Peyer's patch (tissue), 4 donors: ENCODE data around the gene ZNF226. TPM values are rescaled to one million over a fixed set of nuclear protein-coding genes. Genes with fewer than 3 reads are reported as not detected.
A peak's percentile ranks its signal among the peaks of the same experiment; 100 is the strongest.
"Not testable (repeated sequence)": the region's sequence is repeated elsewhere in the genome, so short reads cannot be mapped to it uniquely, and the experiment has no call there.

Source experiments
- DNase-seq, 3 donors: peaks; one replicate each; pipeline ENCODE4 v3.0.0-alpha.2; 2017 to 2019
- H3K27ac ChIP-seq, 4 donors: fragments of 200-600 bp; sonication (generic); one replicate each; pipeline ENCODE4 v1.5.1; 2016 to 2019
- H3K27me3 ChIP-seq, 2 donors: fragments of 200-600 bp; sonication (generic); one replicate each; pipeline ENCODE4 v1.5.1; 2019
- H3K36me3 ChIP-seq, 3 donors: fragments of 200-600 bp; sonication (generic); one replicate each; pipeline ENCODE4 v1.5.1; 2016 to 2019
- H3K4me1 ChIP-seq, 4 donors: fragments of 200-600 bp; sonication (generic); one replicate each; pipeline ENCODE4 v1.5.1; 2016 to 2019
- H3K4me3 ChIP-seq, 4 donors: fragments of 200-600 bp; sonication (generic); 1 replicate in 3 of 4; 2 replicates in 1 of 4; pipeline ENCODE4 v1.5.1; 2016 to 2019; ENCODE audit warnings: mild to moderate bottlenecking in 1 of 4
- H3K9me3 ChIP-seq, 4 donors: fragments of 200-600 bp; sonication (generic); one replicate each; pipeline ENCODE4 v1.5.1; 2016 to 2019; ENCODE audit warnings: mild to moderate bottlenecking in 1 of 4
- POLR2A ChIP-seq, 2 donors: fragments of 450-650 bp; IDR thresholded peaks; one replicate each; pipeline ENCODE4 v1.5.1; 2017; ENCODE audit warnings: antibody characterized with exemption in 2 of 2, mild to moderate bottlenecking in 2 of 2, moderate library complexity in 2 of 2
- total RNA-seq, 4 donors: library from RNA; depleted of rRNA; stranded (reverse); fragments of >200 nt; gene quantifications; one replicate each; pipeline ENCODE4 v1.1.0, GENCODE V29; 2016
- TF ChIP-seq, protein P1 (sequence below), 6 experiments: fragments of 450-650 bp in 4 of 6; fragments of 200-600 bp in 2 of 6; sonication (generic) in 1 of 6; IDR thresholded peaks; one replicate each; pipeline ENCODE4 v1.5.1; 2017 to 2019; ENCODE audit warnings: antibody characterized with exemption in 6 of 6, mild to moderate bottlenecking in 3 of 6, moderate library complexity in 1 of 6

The ZNF226 gene
- total RNA-seq, 4 donors from 2014 or later, result 21.3 to 25.6 (median 23.2) TPM

DNA sequence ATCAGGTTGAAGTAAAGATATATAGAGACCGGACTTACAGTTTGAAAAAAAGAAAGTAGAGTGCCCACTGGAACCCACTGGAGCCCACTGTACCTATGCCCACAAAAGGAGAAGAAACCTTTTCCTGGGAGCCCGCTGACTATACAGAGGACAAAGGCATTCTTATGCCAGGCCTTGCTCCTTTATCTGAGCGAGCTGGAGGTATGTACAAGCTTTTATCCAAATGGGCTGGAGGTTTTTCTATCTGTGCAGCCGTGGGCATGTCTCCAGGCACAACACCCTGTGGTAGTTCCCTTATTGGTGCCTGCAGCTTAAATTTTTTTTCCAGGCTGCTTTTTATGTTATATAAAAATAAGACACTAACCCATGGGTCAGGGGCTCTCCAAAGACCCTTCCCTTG lies 15.1 kb upstream of the ZNF226 start:
- Histone ChIP-seq H3K36me3 (peaks cover 0 to 96% (median 2%) of the 10 kb centered on the region in 3 donors), H3K27me3 (no peaks in the 10 kb centered on the region), H3K4me1 (no peaks in the 10 kb centered on the region), H3K9me3 (peaks cover 0 to 14% (median 1%) of the 10 kb centered on the region in 4 donors), H3K4me3 (no peak overlapping the region), H3K27ac (no peak overlapping the region)
- DNase-seq, result no peak
- TF ChIP-seq, protein P1, sequence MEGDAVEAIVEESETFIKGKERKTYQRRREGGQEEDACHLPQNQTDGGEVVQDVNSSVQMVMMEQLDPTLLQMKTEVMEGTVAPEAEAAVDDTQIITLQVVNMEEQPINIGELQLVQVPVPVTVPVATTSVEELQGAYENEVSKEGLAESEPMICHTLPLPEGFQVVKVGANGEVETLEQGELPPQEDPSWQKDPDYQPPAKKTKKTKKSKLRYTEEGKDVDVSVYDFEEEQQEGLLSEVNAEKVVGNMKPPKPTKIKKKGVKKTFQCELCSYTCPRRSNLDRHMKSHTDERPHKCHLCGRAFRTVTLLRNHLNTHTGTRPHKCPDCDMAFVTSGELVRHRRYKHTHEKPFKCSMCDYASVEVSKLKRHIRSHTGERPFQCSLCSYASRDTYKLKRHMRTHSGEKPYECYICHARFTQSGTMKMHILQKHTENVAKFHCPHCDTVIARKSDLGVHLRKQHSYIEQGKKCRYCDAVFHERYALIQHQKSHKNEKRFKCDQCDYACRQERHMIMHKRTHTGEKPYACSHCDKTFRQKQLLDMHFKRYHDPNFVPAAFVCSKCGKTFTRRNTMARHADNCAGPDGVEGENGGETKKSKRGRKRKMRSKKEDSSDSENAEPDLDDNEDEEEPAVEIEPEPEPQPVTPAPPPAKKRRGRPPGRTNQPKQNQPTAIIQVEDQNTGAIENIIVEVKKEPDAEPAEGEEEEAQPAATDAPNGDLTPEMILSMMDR (IDR thresholded peaks at IDR 0.05), result no peak
- TF ChIP-seq POLR2A (IDR thresholded peaks at IDR 0.05), result no peak

DNA sequence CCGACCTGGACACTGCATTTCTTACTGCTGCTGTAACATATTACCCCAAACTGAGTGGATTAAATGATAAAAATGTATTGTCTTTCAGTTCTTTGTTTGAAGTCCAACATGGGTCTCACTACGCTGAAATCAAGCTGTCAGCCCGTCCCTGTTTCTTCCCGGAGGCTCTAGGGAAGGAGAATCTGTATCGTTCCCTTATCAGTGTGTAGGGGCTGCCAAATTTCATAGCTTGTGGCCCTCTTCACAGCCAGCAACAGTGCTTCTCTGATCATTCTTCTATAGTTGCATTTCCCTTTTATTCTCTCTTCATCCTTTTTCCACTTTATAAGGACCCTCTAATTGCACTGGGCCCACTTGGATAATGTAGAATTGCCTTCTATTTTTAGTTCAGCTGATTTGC lies 13.4 kb upstream of the ZNF226 start:
- peaks cover 0 to 31% (median 10%) of the 10 kb centered on the region in 4 donors for H3K9me3 ChIP-seq
- H3K27ac ChIP-seq, result no peak overlapping the region
- H3K36me3 ChIP-seq, result peaks cover 0 to 97% (median 8%) of the 10 kb centered on the region in 3 donors
- H3K4me3 ChIP-seq, result no peak overlapping the region
- DNase-seq, result no peak
- TF ChIP-seq, protein P1 (IDR thresholded peaks at IDR 0.05), result no peak
- TF ChIP-seq POLR2A (IDR thresholded peaks at IDR 0.05), result no peak
- no peaks in the 10 kb centered on the region for H3K4me1 ChIP-seq
- no peaks in the 10 kb centered on the region for H3K27me3 ChIP-seq

DNA sequence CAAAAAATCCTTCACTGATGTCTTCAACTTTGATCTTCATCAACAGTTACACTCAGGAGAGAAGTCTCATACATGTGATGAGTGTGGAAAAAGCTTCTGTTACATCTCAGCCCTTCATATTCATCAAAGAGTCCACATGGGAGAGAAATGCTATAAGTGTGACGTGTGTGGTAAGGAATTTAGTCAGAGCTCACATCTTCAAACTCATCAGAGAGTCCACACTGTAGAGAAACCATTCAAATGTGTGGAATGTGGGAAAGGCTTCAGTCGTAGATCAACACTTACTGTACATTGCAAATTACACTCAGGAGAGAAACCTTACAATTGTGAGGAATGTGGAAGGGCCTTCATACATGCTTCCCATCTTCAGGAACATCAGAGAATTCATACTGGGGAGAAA lies 8.4 kb upstream of the ZNF226 start:
- H3K4me1 ChIP-seq, result no peaks in the 10 kb centered on the region
- H3K9me3 ChIP-seq, result peaks cover 0 to 71% (median 21%) of the 10 kb centered on the region in 4 donors
- peaks cover 0 to 65% (median 5%) of the 10 kb centered on the region in 3 donors for H3K36me3 ChIP-seq
- H3K27ac ChIP-seq, result no peak overlapping the region
- TF ChIP-seq, protein P1 (IDR thresholded peaks at IDR 0.05), result no peak
- no peak for TF ChIP-seq POLR2A (IDR thresholded peaks at IDR 0.05)
- DNase-seq, result no peak
- no peak overlapping the region for H3K4me3 ChIP-seq
- H3K27me3 ChIP-seq, result no peaks in the 10 kb centered on the region

DNA sequence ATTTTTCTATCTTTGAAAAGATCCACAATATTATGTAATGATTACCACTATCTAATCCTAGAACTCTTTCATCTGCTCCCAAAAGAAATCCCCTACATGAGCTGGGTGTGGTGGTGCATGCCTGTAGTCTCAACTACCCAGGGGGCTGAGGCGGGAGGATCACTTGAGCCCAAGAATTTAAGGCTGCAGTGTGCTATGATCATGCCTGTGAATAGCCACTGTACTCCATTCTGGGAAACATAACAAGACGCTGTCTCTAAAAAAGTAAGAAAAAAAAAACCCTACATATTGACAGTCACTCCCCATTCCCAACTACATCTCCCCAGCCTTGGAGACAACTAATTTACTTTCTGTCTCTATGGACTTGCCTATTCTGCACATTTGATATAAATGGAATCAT lies 1.1 kb upstream of the ZNF226 start:
- Histone ChIP-seq H3K4me1 (peaks cover 0 to 15% (median 3%) of the 10 kb centered on the region in 4 donors), H3K4me3 (no peak overlapping the region), H3K27me3 (no peaks in the 10 kb centered on the region), H3K27ac (no peak overlapping the region), H3K36me3 (peaks cover 0 to 23% (median 0%) of the 10 kb centered on the region in 3 donors), H3K9me3 (peaks cover 0 to 37% (median 5%) of the 10 kb centered on the region in 4 donors)
- TF ChIP-seq, protein P1 (IDR thresholded peaks at IDR 0.05), result no peak
- no peak for TF ChIP-seq POLR2A (IDR thresholded peaks at IDR 0.05)
- no peak for DNase-seq

DNA sequence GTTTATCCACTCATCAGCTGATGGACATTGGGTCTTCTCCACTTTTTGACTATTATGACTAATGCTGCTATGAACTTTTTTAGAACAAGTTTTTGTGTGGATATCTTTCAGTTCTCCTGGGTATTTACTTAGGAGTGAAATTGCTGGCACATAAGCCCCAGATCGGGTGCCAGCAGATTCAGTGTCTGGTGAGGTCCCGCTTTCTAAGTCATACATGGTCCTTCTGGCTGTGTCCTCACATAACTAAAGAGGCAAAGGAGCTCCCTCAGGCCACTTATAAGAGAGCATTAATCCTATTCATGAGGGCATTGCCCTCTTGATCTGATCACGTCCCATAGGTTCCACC lies 600 bp upstream of the ZNF226 start:
- TF ChIP-seq POLR2A (IDR thresholded peaks at IDR 0.05), result no peak
- TF ChIP-seq, protein P1 (IDR thresholded peaks at IDR 0.05), result no peak
- peaks cover 0 to 27% (median 0%) of the 10 kb centered on the region in 3 donors for H3K36me3 ChIP-seq
- H3K4me1 ChIP-seq, result peaks cover 0 to 15% (median 3%) of the 10 kb centered on the region in 4 donors
- H3K9me3 ChIP-seq, result peaks cover 0 to 31% (median 2%) of the 10 kb centered on the region in 4 donors
- no peak for DNase-seq
- peak overlapping the region; percentile 77 to 85 (median 79) for H3K27ac ChIP-seq
- peak overlapping the region; percentile 64 to 88 (median 78) for H3K4me3 ChIP-seq
- no peaks in the 10 kb centered on the region for H3K27me3 ChIP-seq

DNA sequence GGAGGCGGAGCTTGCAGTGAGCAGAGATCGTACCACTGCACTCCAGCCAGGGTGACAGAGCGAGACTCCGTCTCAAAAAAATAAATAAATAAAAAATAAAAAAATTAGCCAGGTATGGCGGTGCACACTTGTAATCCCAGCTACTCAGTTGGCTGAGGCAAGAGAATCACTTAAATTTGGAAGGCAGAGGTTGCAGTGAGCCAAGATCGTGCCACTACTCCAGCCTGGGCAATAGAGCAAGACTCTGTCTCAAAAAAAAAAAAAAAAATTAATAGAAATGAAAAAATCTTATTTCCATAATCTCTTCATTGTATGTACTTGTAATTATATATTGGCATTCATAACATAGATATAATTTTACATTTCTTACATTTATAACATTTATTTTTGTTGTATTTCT lies 5.8 kb downstream of the ZNF226 start:
- DNase-seq, H3K4me3 ChIP-seq, H3K27me3 ChIP-seq, H3K27ac ChIP-seq: not testable (repeated sequence)
- Histone ChIP-seq H3K36me3 (peaks cover 4 to 91% (median 20%) of the 10 kb centered on the region in 3 donors), H3K9me3 (peaks cover 0 to 63% (median 12%) of the 10 kb centered on the region in 4 donors), H3K4me1 (peaks cover 0 to 11% (median 2%) of the 10 kb centered on the region in 4 donors)
